ENCODE measurements around the gene FBXO46.

The FBXO46 gene, protein sequence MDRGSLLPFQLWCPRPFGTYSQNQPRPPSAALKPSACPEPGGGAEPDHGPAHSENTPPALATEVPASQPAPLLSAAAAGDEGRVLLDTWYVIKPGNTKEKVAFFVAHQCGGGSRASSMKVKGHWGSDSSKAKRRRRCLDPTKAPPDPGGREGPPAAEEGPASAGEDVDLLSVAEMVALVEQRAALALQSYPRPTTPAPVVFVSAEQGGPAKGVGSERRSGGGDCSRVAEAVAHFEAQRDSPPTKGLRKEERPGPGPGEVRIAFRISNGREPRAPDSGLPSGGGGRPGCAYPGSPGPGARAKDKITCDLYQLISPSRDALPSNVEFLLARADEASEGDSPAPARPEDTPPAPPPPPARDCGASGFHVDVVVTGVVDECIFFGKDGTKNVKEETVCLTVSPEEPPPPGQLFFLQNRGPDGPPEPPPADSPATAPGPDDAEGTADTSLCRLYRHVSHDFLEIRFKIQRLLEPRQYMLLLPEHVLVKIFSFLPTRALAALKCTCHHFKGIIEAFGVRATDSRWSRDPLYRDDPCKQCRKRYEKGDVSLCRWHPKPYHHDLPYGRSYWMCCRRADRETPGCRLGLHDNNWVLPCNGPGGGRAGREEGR

DNA sequence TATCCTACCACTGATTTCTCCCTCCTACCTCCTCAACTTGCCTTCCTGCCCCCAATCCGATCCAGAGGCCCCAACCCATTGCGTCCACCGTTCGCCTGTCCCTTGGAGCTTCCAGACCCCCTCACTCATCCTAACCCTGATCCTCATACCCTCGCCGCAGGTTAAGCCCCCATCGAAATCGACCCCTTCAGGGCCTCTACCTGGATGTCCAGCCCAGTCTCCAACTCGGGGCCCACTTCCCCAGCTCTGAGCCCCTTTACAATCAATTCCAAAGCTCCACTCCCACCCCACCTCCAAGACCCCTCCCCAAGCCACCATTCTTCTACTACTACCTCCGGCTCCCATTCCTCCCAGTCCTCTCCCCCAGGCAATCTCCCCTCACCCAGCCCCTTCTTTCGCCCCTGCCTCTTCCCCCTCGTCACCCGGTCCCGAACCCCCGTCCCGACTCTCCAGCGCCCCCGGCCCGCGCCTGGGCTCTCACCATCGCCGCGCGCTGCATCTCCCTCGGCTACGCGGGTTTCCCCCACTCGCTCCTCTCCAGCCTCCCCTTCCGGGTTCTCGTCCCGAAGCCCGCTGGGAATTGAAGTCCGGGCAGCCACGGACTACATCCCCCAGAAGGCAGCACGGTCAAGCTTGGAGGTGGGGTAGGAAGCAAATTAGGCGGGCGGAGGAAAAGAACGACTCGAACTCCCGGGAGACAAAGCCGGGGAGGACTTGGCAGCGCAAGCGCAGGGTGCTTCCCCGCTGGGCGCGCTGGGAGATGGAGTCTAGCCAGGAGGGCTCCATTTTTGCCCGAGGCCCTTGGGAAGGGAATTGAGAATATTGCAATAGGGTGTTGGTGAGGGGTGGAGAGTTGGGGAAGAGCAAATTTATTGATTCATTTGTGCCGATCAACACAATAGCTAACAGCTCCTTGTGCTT, at the start of gene FBXO46:
Gene FBXO46 (minus strand): TSS at position 529 of the 921 bp plus-strand sequence. CDS start 17,401 bp downstream, outside the sequence.
- in situ Hi-C loops (cut with MboI; ENCODE audit: low sequenced_read_pairs): no loop called here

DNA sequence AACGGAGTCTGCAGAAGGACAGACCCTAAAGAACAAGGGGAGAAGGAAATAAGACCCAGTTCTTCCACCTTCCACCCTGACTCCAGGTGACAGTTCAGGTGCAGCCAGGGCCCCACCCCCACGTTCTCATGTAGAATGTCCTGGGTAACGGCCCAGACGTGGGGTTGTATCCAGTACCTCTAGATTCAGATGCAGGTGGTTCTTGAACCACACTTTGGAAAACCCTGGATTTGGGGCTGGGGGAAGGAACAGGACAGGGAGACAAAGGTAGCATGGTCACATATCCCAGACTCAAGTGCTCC, 49.4 kb upstream of the FBXO46 start:
- in situ Hi-C loops (cut with MboI; ENCODE audit: low sequenced_read_pairs): no loop called here

DNA sequence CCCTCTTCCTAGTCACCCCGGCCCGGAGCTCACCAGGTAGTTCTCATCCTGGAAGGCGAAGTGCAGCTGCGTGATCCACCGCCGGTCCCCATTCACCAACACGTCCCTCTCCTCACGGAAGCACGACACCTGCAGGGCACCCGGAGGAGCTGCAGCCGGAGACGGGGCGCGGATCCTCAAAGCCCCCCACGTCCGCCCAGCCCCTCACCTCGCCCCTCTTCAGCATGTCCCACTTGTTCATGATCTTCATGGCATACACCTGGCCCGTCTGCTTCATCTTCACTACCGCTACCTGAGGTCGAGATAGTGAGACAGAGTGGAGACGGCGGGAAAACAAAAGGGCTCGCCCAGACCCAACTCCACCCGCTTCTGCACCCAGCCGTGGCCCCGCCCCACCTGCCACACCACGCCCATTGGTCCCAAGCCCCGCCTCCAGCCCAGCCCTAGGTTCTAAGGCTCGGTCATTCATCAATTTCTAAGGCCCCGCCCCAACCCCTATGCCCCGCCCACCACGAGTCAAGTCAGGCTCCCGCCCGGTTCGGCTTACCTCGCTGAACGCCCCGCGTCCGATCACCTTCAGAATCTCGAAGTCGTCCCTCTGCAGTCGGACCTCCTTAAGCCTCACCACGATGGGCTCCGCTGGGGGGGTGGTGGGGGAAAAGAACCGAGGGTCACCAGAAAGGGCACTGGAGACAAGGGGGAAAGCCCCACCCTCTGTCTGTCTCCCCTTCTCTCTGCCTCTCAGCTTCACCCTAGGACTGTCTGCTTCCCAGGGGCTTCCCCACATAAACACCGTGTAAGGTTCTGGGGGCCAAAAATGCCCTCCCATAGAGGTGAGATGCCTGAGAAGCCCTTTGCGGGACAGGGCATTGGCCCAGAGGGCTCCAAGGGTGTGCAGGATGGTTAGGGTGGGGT, 48.8 kb upstream of the FBXO46 start:
- in situ Hi-C loops (cut with MboI; ENCODE audit: low sequenced_read_pairs): no loop called here

DNA sequence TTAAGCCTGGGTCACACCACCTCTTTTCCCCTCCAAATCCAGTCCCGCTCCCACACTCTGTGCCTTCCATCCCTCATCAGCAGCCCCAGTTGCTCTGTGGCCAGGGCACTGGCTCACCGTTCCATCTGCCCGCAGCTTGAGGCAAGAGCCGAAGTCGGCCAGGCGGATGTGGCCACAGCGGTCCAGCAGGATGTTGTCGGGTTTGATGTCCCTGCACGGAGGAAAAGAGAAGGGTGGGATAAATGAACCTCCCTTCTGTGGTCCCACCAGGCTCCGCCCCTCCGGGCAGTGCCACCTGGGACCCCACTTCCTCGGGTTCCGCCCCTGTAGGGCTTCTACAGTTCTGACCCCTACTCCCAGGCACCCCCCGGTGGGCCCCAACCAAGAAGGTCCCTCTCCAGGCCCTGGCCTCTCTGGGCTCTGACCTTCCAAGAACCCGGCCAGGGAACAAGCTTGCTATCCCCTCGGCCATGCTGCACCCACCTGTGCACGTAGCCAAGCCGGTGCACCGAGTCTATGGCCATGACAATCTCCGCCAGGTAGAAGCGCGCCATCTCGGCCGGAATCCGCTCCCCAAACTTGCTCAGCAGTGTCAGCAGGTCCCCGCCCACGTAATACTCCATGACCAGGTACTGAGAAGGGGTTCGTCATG, 47.4 kb upstream of the FBXO46 start:
- in situ Hi-C loops (cut with MboI; ENCODE audit: low sequenced_read_pairs): no loop called here

DNA sequence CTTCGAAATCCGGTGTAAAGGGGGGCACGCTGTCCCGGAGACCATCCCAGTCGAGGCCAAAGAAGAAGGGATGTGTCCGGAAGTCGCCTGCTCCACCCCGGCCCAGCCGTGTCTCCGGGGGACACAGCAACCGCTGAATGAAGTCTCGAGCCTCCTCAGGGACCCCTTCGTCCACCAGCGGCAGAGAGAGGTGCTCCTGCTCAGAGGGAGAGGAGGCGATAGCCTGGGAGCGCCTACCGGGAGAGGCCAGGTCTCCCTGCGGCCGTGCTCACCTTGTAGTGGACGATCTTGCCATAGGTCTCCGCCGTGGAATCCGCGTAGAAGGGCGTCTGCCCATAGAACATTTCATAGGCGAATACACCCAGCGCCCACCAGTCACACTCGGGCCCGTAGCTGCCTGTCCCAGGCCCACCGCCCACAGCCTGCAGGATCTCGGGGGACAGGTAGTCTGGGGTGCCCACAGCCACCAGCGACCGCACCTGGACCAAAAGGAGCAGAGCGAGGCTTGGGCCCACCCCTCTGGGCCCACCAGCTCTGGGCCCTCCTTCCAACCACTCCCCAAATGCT, 46.8 kb upstream of the FBXO46 start:
- in situ Hi-C loops (cut with MboI; ENCODE audit: low sequenced_read_pairs): no loop called here

DNA sequence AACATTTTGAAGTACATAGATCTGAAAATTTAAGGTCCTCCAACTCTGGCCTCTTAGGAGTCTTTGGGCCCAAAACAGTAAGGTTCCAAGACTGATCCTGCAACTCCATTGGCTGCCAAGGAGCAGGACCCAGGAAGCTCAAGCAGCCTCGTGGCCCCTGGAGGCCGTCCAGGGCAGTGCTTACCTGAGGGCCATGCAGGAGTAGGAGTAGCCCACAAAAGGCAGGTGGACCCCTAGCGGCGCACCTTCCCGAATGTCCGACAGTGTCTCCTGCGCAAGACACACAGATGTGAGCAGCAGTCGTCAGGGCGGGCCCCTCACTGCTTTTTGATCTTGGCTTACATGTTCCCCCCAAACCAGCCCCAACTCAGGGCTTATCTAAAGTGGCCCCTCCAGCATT, 44.1 kb upstream of the FBXO46 start:
- in situ Hi-C loops (cut with MboI; ENCODE audit: low sequenced_read_pairs): no loop called here

DNA sequence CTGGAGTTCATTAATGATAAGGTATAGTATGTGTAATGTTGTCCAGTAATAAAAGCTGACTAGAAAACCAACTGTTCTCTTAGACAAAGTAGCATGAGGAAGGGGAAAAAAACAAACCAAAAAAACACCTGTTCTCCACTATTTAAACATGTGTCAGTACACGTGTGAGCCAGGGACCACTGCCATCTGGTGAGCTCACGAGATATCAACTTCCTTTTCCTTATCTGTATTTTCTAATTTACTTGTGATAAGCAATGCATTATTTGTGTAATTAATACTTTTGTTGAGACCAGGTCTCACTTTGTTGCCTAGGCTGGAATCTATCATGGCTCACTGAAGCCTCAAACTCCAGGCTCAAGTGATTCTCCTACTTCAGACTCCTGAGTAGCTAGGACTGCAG, 42.7 kb upstream of the FBXO46 start:
- in situ Hi-C loops (cut with MboI; ENCODE audit: low sequenced_read_pairs): no loop called here

DNA sequence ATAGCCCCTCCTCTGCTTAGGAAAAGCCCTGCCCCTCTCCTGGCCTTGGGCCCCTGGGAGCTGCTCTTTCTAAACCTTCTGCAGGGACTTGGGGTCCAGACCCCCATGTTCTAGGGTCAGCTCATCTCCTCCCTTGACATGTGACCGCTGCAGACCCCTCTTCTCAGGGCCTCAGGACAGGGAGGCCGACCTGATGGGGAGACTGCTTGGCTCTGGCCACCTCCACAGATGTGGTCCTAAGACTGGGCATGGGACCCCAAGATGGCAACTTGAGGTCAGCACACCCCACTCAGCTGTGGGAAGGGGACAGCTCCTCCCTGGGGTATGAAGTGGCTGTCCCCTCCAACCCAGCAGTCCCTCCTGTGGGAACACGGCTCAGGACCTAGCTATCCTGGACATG, 42.2 kb upstream of the FBXO46 start:
- in situ Hi-C loops (cut with MboI; ENCODE audit: low sequenced_read_pairs): no loop called here

DNA sequence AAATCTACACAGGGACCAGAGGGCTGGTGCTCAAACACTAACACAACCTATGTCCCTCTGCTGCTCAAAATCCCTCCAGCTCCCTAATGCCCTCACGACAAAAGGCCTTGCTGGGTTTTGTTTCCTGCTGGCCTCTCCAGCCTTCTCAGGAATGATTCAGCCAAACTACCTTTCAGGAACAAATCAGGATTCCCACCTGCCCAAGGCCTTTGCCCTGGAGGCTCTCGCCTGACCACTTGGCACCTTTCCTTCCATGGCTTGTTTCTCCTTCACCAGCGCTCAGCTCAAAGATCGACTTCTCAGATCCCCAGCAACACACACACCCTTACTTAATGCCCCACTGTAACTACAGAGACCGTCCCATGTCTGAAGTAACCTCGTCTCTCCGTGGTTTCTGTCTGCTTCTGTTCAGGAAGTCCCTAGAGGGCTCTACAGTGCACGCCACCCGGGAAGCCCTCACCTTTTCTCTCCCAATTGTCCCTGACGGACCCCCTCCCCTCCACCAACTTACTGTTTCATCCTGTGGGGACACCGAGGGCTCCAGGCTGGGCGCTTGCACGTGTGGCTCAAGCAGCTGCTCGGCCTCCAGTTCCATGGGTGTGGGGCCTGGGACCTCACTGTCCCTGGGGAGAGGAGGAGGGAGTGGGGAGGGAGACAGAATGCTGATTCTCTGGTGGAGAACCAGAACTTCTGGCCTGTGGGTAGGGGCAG, 41.6 kb upstream of the FBXO46 start:
- in situ Hi-C loops (cut with MboI; ENCODE audit: low sequenced_read_pairs): no loop called here

DNA sequence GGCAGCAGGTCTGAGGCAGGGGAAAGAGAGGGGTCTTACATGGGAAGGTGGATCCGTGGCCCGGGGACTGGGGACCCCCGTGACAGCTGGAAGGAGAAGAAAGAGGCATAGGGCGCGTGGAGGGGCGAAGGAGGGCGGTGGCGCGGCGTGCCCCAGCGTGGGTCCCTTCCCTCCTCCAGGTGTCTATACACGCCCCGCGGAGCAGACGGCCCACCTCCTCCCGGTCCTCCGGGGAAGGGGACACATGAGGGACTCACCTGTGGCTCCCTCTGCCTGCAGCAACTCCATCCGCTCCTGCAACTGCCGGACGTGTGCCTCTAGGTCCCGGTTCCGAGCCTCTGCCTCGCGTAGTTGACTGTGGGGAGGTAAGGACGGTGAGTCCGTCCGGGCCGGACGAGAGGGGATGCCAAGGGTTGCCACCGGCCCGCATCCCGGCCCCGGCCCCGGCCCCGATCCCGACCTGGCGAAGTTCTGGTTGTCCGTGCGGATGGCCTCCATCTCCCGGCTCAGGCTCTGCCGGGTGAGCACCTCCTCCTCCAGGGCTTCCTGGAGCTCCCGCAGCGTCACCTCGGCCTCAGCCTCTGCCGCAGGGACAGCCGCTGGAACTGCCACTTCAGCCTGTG, 40.7 kb upstream of the FBXO46 start:
- in situ Hi-C loops (cut with MboI; ENCODE audit: low sequenced_read_pairs): no loop called here

DNA sequence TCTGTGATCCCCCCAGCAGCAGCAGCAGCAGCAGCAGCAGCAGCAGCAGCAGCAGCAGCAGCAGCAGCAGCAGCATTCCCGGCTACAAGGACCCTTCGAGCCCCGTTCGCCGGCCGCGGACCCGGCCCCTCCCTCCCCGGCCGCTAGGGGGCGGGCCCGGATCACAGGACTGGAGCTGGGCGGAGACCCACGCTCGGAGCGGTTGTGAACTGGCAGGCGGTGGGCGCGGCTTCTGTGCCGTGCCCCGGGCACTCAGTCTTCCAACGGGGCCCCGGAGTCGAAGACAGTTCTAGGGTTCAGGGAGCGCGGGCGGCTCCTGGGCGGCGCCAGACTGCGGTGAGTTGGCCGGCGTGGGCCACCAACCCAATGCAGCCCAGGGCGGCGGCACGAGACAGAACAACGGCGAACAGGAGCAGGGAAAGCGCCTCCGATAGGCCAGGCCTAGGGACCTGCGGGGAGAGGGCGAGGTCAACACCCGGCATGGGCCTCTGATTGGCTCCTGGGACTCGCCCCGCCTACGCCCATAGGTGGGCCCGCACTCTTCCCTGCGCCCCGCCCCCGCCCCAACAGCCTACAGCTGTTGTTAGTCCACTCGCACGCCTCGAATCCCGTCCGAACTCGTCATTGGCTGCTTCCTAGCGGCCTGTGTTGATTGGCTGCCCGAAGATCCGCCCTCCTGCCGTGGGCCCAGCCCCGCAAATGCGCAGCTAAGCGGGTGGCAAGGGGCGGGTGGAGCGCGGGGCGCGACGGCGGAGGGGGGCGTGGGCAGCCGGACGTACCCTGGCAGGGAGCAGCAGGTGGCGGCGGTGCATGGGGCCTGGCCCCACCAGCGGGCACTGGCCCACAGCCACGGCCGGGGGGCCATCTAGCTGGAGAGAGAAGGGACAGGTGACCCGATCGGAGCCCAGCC, 39.8 kb upstream of the FBXO46 start:
- in situ Hi-C loops (cut with MboI; ENCODE audit: low sequenced_read_pairs): no loop called here

DNA sequence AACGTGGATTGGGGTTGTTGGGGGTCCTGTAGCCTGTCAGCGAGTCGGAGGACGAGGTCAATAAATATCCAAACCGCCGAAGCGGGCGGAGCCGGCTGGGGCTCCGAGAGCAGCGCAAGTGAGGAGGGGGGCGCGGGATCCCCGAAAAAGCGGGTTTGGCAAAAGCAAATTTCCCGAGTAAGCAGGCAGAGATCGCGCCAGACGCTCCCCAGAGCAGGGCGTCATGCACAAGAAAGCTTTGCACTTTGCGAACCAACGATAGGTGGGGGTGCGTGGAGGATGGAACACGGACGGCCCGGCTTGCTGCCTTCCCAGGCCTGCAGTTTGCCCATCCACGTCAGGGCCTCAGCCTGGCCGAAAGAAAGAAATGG, 39.1 kb upstream of the FBXO46 start:
- in situ Hi-C loops (cut with MboI; ENCODE audit: low sequenced_read_pairs): no loop called here

DNA sequence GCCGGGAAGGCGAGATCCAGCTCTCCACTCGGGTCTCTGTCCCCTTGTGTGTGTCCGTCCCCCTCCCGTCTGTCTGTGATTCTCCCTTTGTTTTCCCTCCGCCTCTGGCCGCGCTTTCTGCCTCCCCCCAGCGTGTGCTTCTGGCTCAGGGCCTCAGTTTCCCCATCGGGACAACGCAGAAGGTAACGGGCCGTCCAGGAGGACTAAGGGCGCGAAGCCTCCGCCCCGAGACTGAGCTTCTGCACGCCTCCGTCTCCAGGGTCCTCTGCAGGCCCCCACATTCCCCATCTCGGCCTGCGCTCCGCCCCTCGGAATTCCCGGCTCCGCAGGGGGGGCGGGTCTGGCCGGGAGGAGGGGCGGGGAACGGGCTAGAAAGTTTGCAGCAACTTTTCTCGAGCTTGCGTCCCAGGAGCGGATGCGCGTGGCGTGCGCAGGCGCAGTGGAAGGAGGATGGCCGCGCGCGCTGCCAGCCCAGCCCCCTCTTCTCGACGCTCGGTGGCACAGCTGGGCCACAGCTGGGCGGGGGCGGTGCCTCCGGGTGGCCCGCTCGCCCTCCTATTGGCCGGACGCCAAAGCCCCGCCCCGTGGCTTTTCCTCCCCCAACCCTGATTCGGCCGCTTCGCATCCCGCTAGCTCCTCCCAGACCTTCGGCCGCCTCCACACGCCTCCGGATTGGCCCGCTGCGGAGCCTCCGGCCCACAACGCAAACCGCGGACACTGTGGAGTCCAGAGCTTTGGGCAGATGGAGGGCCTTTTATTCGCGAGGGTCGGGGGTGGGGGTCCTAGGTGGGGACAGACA, 38.5 kb upstream of the FBXO46 start, which contains the start of gene SIX5:
Gene SIX5 (minus strand): TSS at position 269 of the 799 bp plus-strand sequence. CDS start 408 bp downstream, outside the sequence.
- in situ Hi-C loops (cut with MboI; ENCODE audit: low sequenced_read_pairs): no loop called here

DNA sequence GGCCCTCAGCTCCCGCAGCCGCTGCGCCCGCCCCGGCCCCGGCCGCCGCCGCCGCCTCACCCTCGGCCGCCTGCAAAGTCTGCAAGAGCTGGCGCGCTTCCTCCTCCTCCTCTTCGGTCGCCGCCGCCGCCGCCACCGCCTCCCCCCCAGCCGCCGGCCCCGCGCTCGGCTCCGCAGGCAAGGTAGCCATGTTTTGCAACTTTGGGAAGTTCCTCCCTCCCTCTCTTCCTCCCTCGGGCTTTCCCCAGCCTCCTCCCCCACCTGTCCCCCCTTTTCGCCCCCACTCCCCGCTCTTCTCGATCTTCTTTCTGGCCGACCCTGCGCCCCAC, 37.9 kb upstream of the FBXO46 start:
- in situ Hi-C loops (cut with MboI; ENCODE audit: low sequenced_read_pairs): no loop called here

DNA sequence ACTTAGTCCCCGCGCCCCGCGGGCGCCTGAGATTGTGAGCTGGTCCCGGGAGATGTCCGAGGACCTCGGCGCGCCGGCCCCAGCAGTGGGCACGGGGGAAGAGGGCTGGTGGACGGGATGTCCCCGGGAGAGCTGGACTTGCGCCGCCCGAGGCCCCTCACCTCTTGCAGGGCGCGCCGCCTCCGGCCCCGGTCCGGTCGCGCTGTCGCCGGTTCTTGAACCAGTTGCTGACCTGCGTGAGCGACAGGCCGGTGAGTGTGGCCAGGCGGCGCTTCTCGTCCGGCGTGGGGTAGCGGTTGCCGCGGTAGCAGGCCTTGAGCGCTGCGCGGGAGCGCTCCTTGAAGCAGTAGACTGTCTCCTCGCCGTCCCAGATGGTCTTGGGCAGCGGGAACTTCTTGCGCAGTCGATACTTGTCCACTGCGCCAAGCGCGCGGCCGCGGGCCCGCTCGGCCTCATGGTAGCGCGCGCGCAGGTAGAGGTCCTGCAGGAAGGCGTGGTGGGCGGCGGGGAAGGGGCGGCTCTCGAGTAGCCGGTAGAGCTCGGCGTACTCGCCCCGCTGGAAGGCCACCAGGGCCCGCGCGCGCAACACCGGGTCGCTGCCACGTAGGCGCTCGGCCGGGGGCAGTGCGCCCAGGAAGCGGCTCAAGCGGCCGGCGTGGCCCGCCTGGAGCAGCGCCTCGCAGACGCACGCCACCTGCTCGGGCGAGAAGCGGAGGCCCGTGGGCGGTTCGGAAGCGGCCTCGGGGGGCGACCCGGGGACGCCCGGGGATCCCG, 37.4 kb upstream of the FBXO46 start:
- in situ Hi-C loops (cut with MboI; ENCODE audit: low sequenced_read_pairs): no loop called here

DNA sequence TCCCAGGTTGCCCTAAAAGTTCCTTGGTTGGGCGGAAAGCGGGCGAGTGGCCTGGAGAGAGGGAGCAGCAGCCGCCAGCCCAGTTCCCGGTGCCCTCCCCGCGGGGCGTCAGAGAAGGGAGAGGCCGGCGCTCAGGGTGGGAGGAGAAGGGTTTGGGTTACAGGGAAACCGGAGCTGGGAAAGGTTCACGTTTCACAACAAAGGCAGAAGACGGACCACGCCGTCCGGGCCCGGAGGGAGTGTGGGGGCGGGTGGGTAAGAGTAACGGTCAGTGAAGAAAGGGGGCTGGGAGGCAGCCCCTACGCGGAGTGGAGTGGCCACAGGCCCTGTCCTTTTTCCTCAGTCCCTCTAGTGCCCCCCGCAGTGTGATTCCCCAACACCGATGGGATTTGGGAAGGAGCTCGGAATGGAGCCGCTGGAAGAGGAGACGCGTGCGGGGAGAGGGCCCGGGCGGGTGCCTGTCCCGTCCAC, 36.7 kb upstream of the FBXO46 start:
- in situ Hi-C loops (cut with MboI; ENCODE audit: low sequenced_read_pairs): no loop called here
